GM18526 (cell line): ENCODE measurements around the gene FAM81A.

Experiments
- POLR2A ChIP-seq: IDR thresholded peaks from 3 replicates; pipeline ENCODE4 v1.6.1; 2011; ENCODE audit not compliant: insufficient read length; ENCODE audit errors: extremely low read depth

Gene FAM81A

GRCh38 chr15:59420108-59420507, 17.9 kb upstream of the FAM81A start:
- TF ChIP-seq POLR2A = no peak

GRCh38 chr15:59420986-59421618, 16.9 kb upstream of the FAM81A start:
- TF ChIP-seq POLR2A = no peak

- TF ChIP-seq POLR2A = no peak
These were observed 13.4 kb upstream of the FAM81A start for GRCh38 chr15:59424616-59425015.

GRCh38 chr15:59432389-59432788, 5.6 kb upstream of the FAM81A start:
- no peak for TF ChIP-seq POLR2A

GRCh38 chr15:59434481-59434880, 3.5 kb upstream of the FAM81A start:
- no peak for TF ChIP-seq POLR2A

GRCh38 chr15:59436774-59437141, 1.2 kb upstream of the FAM81A start:
- TF ChIP-seq POLR2A = no peak

- TF ChIP-seq POLR2A = no peak
These were observed 707 bp upstream of the FAM81A start for GRCh38 chr15:59437142-59437816.

GRCh38 chr15:59438625-59439290, 772 bp downstream of the FAM81A start:
- TF ChIP-seq POLR2A = no peak

- TF ChIP-seq POLR2A = no peak
These were observed 1.6 kb downstream of the FAM81A start for GRCh38 chr15:59439576-59439975.

GRCh38 chr15:59443341-59444072, 5.5 kb downstream of the FAM81A start:
- no peak for TF ChIP-seq POLR2A

- TF ChIP-seq POLR2A = no peak
These were observed 6.3 kb downstream of the FAM81A start for GRCh38 chr15:59444081-59444835.

GRCh38 chr15:59444980-59445545, 7.1 kb downstream of the FAM81A start:
- TF ChIP-seq POLR2A = no peak

GRCh38 chr15:59446232-59446957, 8.4 kb downstream of the FAM81A start:
- no peak for TF ChIP-seq POLR2A

- no peak for TF ChIP-seq POLR2A
These were observed 9.4 kb downstream of the FAM81A start for GRCh38 chr15:59447367-59447766.
